ENCODE measurements around the gene RASL11B.
"Not testable (repeated sequence)": the region's sequence is repeated elsewhere in the genome, so short reads cannot be mapped to it uniquely, and the experiment has no call there.

Gene RASL11B

GRCh38 chr4:52824270-52824602 is 37.9 kb upstream of the RASL11B start:
- H3K4me3 ChIP-seq (ENCODE audit: low read depth, low read length): no peak overlapping the region
- TF ChIP-seq CTCF (IDR thresholded peaks at IDR 0.05; ENCODE audit: low read depth, low read length): no peak
- TF ChIP-seq, protein P1, sequence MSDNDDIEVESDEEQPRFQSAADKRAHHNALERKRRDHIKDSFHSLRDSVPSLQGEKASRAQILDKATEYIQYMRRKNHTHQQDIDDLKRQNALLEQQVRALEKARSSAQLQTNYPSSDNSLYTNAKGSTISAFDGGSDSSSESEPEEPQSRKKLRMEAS (IDR thresholded peaks at IDR 0.05; ENCODE audit: low read depth, low read length): no peak
- no peak for TF ChIP-seq MYC (IDR thresholded peaks at IDR 0.05; ENCODE audit: low read depth, low read length)
- TF ChIP-seq POLR2A (IDR thresholded peaks at IDR 0.05; ENCODE audit: extremely low read depth, insufficient read length): no peak
- no peak for DNase-seq (ENCODE audit: low read depth)

GRCh38 chr4:52824603-52825459 is 37.3 kb upstream of the RASL11B start:
- H3K4me3 ChIP-seq (ENCODE audit: low read depth, low read length): no peak overlapping the region
- TF ChIP-seq, protein P1 (IDR thresholded peaks at IDR 0.05; ENCODE audit: low read depth, low read length): no peak
- DNase-seq (ENCODE audit: low read depth): no peak

GRCh38 chr4:52825460-52826090 is 36.5 kb upstream of the RASL11B start:
- no peak for TF ChIP-seq POLR2A (IDR thresholded peaks at IDR 0.05; ENCODE audit: extremely low read depth, insufficient read length)
- TF ChIP-seq, protein P1 (IDR thresholded peaks at IDR 0.05; ENCODE audit: low read depth, low read length): no peak
- no peak for TF ChIP-seq MYC (IDR thresholded peaks at IDR 0.05; ENCODE audit: low read depth, low read length)
- TF ChIP-seq CTCF (IDR thresholded peaks at IDR 0.05; ENCODE audit: low read depth, low read length): no peak
- no peak overlapping the region for H3K4me3 ChIP-seq (ENCODE audit: low read depth, low read length)
- no peak for DNase-seq (ENCODE audit: low read depth)

DNA sequence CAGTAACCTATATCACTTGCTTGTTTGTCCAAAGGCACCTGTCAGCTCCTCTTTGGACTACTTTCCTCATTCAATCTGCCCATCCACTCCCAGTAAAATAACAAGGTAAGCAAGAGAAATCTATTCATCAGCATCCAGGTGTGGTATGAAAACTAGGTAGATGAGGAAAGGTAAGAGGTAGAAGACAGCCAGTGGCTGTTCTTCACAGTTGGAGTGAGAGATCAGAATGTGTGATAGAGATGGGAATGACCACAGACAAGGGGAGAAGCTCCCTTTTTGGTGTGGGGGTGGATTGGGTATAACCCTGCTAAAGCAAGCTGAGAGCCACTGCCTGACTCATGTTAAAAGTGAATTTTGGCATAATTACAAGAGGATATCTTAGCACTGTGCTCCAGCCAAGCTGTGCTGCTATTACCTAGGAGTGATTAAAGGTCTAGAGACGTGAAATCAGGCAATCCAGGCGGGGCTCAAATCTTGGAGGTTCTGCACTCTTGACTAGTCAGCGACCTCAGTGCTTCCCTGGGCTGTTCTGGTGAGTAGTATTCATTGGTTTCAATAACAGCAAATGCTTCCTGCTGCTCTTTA is 28.1 kb upstream of the RASL11B start:
- DNase-seq (ENCODE audit: low read depth): no peak
- H3K4me3 ChIP-seq (ENCODE audit: low read depth, low read length): no peak overlapping the region
- TF ChIP-seq MYC (IDR thresholded peaks at IDR 0.05; ENCODE audit: low read depth, low read length) (no peak), CTCF (IDR thresholded peaks at IDR 0.05; ENCODE audit: low read depth, low read length) (no peak), POLR2A (IDR thresholded peaks at IDR 0.05; ENCODE audit: extremely low read depth, insufficient read length) (no peak)
- TF ChIP-seq, protein P1 (IDR thresholded peaks at IDR 0.05; ENCODE audit: low read depth, low read length): no peak

- not testable (repeated sequence) for H3K4me3 ChIP-seq (ENCODE audit: low read depth, low read length); DNase-seq (ENCODE audit: low read depth)
Measured at GRCh38 chr4:52834641-52835456, 27.3 kb upstream of the RASL11B start.

GRCh38 chr4:52836120-52836519 is 26.0 kb upstream of the RASL11B start:
- TF ChIP-seq, protein P1 (IDR thresholded peaks at IDR 0.05; ENCODE audit: low read depth, low read length): no peak
- TF ChIP-seq CTCF (IDR thresholded peaks at IDR 0.05; ENCODE audit: low read depth, low read length) (no peak), MYC (IDR thresholded peaks at IDR 0.05; ENCODE audit: low read depth, low read length) (no peak), POLR2A (IDR thresholded peaks at IDR 0.05; ENCODE audit: extremely low read depth, insufficient read length) (no peak)
- no peak for DNase-seq (ENCODE audit: low read depth)

More at GRCh38 chr4:52836120-52836519, 26.0 kb upstream of the RASL11B start:
- H3K4me3 ChIP-seq (ENCODE audit: low read depth, low read length): no peak overlapping the region
